HepG2 (cell line): ENCODE data around the gene POFUT2. TPM values are rescaled to one million over a fixed set of nuclear protein-coding genes. Genes with fewer than 3 reads are reported as not detected.

Experiments
- ATF3 ChIP-seq: sonication (generic); formaldehyde crosslinking; IDR thresholded peaks from 2 replicates; pipeline ENCODE4 v1.4.0; 2020; ENCODE audit warnings: missing genetic modification reagents
- GATAD1 ChIP-seq: IDR thresholded peaks from 2 replicates; pipeline ENCODE4 v1.6.1; 2016; ENCODE audit warnings: missing genetic modification reagents, missing compliant biosample characterization
- GRHL1 ChIP-seq: sonication (generic); formaldehyde crosslinking; conservative IDR thresholded peaks from 2 replicates; pipeline ENCODE4 v1.8.0; 2022; ENCODE audit warnings: missing genetic modification reagents
- HHEX ChIP-seq: IDR thresholded peaks from 2 replicates; pipeline ENCODE4 v1.6.1; 2016; ENCODE audit warnings: control low read depth
- KDM5B ChIP-seq: sonication (generic); formaldehyde crosslinking; IDR thresholded peaks from 2 replicates; pipeline ENCODE4 v1.4.0; 2020; ENCODE audit warnings: missing genetic modification reagents, mild to moderate bottlenecking, borderline replicate concordance
- KLF9 ChIP-seq: IDR thresholded peaks from 2 replicates; pipeline ENCODE4 v1.6.1; 2016; ENCODE audit warnings: low read depth
- LCORL ChIP-seq, 2 experiments: fragments of 450-650 bp in 1 of 2; sonication (generic) in 1 of 2; formaldehyde crosslinking in 1 of 2; IDR thresholded peaks; 2 replicates each; pipeline versions ENCODE4 v1.5.0 to v1.6.1; 2017 to 2020; ENCODE audit warnings: antibody characterized with exemption in 1 of 2, missing genetic modification reagents in 1 of 2
- MAFK ChIP-seq, 2 experiments: IDR thresholded peaks in 1 of 2; conservative IDR thresholded peaks in 1 of 2; 2 replicates each; pipeline ENCODE4 v1.6.1; 2011; ENCODE audit warnings: improper control_type of control experiment in 2 of 2, low read length in 2 of 2
- NAIF1 ChIP-seq: sonication (generic); formaldehyde crosslinking; IDR thresholded peaks from 2 replicates; pipeline ENCODE4 v1.5.0; 2020; ENCODE audit warnings: mild to moderate bottlenecking, missing genetic modification reagents, borderline replicate concordance
- NR0B2 ChIP-seq: sonication (generic); formaldehyde crosslinking; IDR thresholded peaks from 2 replicates; pipeline ENCODE4 v1.4.0; 2020; ENCODE audit warnings: mild to moderate bottlenecking, missing genetic modification reagents
- ONECUT2 ChIP-seq: sonication (generic); formaldehyde crosslinking; IDR thresholded peaks from 2 replicates; pipeline ENCODE4 v1.4.0; 2020; ENCODE audit warnings: missing genetic modification reagents
- PATZ1 ChIP-seq: sonication (generic); formaldehyde crosslinking; IDR thresholded peaks from 2 replicates; pipeline ENCODE4 v1.4.0; 2020; ENCODE audit warnings: missing genetic modification reagents
- RCOR2 ChIP-seq: IDR thresholded peaks from 2 replicates; pipeline ENCODE4 v1.6.1; 2016; ENCODE audit warnings: missing biosample characterization, missing genetic modification reagents
- WIZ ChIP-seq: sonication (generic); formaldehyde crosslinking; IDR thresholded peaks from 2 replicates; pipeline ENCODE4 v1.5.1; 2020; ENCODE audit warnings: mild to moderate bottlenecking, missing genetic modification reagents
- ZBTB42 ChIP-seq: sonication (generic); formaldehyde crosslinking; IDR thresholded peaks from 2 replicates; pipeline ENCODE4 v1.5.0; 2020; ENCODE audit warnings: mild to moderate bottlenecking, missing genetic modification reagents
- ZFP82 ChIP-seq: sonication (generic); formaldehyde crosslinking; IDR thresholded peaks from 2 replicates; pipeline ENCODE4 v1.5.1; 2020; ENCODE audit warnings: mild to moderate bottlenecking, missing genetic modification reagents, borderline replicate concordance
- ZNF101 ChIP-seq: sonication (generic); formaldehyde crosslinking; IDR thresholded peaks from 2 replicates; pipeline ENCODE4 v1.4.0; 2020; ENCODE audit warnings: mild to moderate bottlenecking, low read depth, missing genetic modification reagents, borderline replicate concordance
- ZNF232 ChIP-seq: sonication (generic); formaldehyde crosslinking; IDR thresholded peaks from 2 replicates; pipeline ENCODE4 v1.4.0; 2020; ENCODE audit warnings: missing genetic modification reagents, borderline replicate concordance
- ZNF235 ChIP-seq: sonication (generic); formaldehyde crosslinking; IDR thresholded peaks from 2 replicates; pipeline ENCODE4 v1.8.1; 2023; ENCODE audit warnings: mild to moderate bottlenecking, missing genetic modification reagents, borderline replicate concordance
- ZNF430 ChIP-seq: sonication (generic); formaldehyde crosslinking; IDR thresholded peaks from 2 replicates; pipeline ENCODE4 v1.9.0; 2021; ENCODE audit warnings: mild to moderate bottlenecking, missing genetic modification reagents
- ZNF556 ChIP-seq: sonication (generic); formaldehyde crosslinking; IDR thresholded peaks from 2 replicates; pipeline ENCODE4 v1.4.0; 2020; ENCODE audit warnings: mild to moderate bottlenecking, missing genetic modification reagents, borderline replicate concordance
- ZNF557 ChIP-seq: sonication (generic); formaldehyde crosslinking; IDR thresholded peaks from 2 replicates; pipeline ENCODE4 v1.4.0; 2020; ENCODE audit warnings: missing genetic modification reagents
- ZNF761 ChIP-seq: sonication (generic); formaldehyde crosslinking; conservative IDR thresholded peaks from 2 replicates; pipeline ENCODE4 v1.4.0; 2020; ENCODE audit warnings: mild to moderate bottlenecking, missing genetic modification reagents
- ZNF772 ChIP-seq: sonication (generic); formaldehyde crosslinking; IDR thresholded peaks from 2 replicates; pipeline ENCODE4 v1.5.0; 2020; ENCODE audit warnings: mild to moderate bottlenecking, missing genetic modification reagents
- ZSCAN20 ChIP-seq: sonication (generic); formaldehyde crosslinking; IDR thresholded peaks from 2 replicates; pipeline ENCODE4 v1.4.0; 2020; ENCODE audit warnings: missing genetic modification reagents, mild to moderate bottlenecking, borderline replicate concordance
- polyA plus RNA-seq, 8 experiments: library from polyadenylated mRNA; depleted of rRNA in 3 of 8; stranded (reverse) in 7 of 8; unstranded in 1 of 8; fragments of >200 nt; fragmentation: Illumina TruSeq in 4 of 8; extraction: Trizol in 4 of 8; gene quantifications; 2 replicates each; pipeline versions ENCODE4 v1.2.1 to v1.2.3, GENCODE V29; 2011 to 2016; ENCODE audit warnings: low read depth in 4 of 8, missing spikeins in 1 of 8, mixed read lengths in 1 of 8; ENCODE audit not compliant: insufficient read depth in 1 of 8
- total RNA-seq, 5 experiments: library from RNA; depleted of rRNA; stranded (reverse); fragments of >200 nt; fragmentation: Illumina TruSeq; extraction: Trizol; gene quantifications; 2 replicates each; pipeline ENCODE4 v1.2.3, GENCODE V29; 2016; ENCODE audit warnings: low read depth in 1 of 5
- TF ChIP-seq, protein P1 (sequence below): IDR thresholded peaks from 2 replicates; pipeline ENCODE4 v1.6.1; 2016; ENCODE audit warnings: low read depth, borderline replicate concordance

The POFUT2 gene
- total and polyA plus RNA-seq, 2 of the 13 experiments (the other 11 are each of a cell fraction or from before 2014, with no cell fraction given): 22.8 to 24.0 TPM

DNA sequence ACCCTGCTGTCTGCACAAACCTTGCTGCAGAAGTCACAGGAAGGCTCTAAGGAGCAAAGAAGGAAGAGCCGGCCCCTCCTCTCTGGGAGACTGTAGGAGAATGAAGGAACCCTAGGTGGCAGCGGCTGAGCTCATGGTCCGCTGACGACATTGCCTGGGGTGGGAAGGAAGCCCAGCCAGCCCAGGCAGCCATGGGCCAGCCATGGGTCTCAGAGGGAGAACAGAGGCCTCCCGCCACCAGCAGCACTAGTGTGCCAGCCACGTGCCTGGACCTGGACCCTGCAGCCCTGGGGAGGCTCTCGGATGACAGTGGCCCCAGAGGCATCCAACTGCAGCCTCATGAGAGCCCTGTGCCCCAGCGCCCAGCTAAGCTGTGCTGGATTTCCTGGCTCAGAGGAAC lies 49.2 kb upstream of the POFUT2 start (continued):
- TF ChIP-seq ZNF235 (CRISPR knock-in tag) (no peak), LCORL (IDR thresholded peaks at IDR 0.05) (no peak), LCORL (CRISPR knock-in tag; IDR thresholded peaks at IDR 0.05) (no peak), NR0B2 (peak; percentile 73; the same call in 1 of the 2 replicates), ZNF101 (CRISPR knock-in tag) (no peak), ZNF430 (CRISPR knock-in tag) (peak; percentile 77; the same call in 1 of the 2 replicates), ZBTB42 (CRISPR knock-in tag) (no peak), KLF9 (CRISPR knock-in tag) (no peak), KDM5B (CRISPR knock-in tag) (peak; percentile 66; the same call in 1 of the 2 replicates), RCOR2 (CRISPR knock-in tag) (no peak), NAIF1 (CRISPR knock-in tag) (0 out of 2 replicates have a peak, but pooled peaks have one; percentile 40), ZNF557 (no peak), ZNF232 (CRISPR knock-in tag) (peak; percentile 25; the same call in 1 of the 2 replicates), WIZ (CRISPR knock-in tag) (no peak), ZNF761 (no peak), ATF3 (CRISPR knock-in tag) (no peak), MAFK (conservative IDR thresholded peaks at IDR 0.05 in 1 of 2, IDR thresholded peaks at IDR 0.05 in 1 of 2; ENCODE audit: low read length in 2 of 2) (no peak), HHEX (CRISPR knock-in tag) (no peak), ZSCAN20 (no peak), ONECUT2 (CRISPR knock-in tag) (no peak), ZNF556 (no peak), GATAD1 (CRISPR knock-in tag) (no peak), GRHL1 (CRISPR knock-in tag) (no peak), ZNF772 (0 out of 2 replicates have a peak, but pooled peaks have one; percentile 31), ZFP82 (CRISPR knock-in tag) (no peak), PATZ1 (CRISPR knock-in tag) (peak; percentile 38; the same call in 1 of the 2 replicates)
- TF ChIP-seq, protein P1, sequence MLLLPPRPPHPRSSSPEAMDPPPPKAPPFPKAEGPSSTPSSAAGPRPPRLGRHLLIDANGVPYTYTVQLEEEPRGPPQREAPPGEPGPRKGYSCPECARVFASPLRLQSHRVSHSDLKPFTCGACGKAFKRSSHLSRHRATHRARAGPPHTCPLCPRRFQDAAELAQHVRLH: 0 out of 2 replicates have a peak, but pooled peaks have one; percentile 39
